Suprapubic skin (tissue), 4 donors: Measurements from ENCODE around the gene MROH2A. TPM values are rescaled to one million over a fixed set of nuclear protein-coding genes. Genes with fewer than 3 reads are reported as not detected.
A peak's percentile ranks its signal among the peaks of the same experiment; 100 is the strongest.

Experiments
- DNase-seq, 2 donors: peaks; one replicate each; pipeline ENCODE4 v3.0.0-alpha.2; 2019; ENCODE audit warnings: low spot score in 2 of 2
- H3K27ac ChIP-seq: fragments of 200-600 bp; sonication (generic); one replicate; pipeline ENCODE4 v1.5.1; 2019
- H3K27me3 ChIP-seq: fragments of 200-600 bp; sonication (generic); one replicate; pipeline ENCODE4 v1.5.1; 2019
- H3K36me3 ChIP-seq: fragments of 200-600 bp; sonication (generic); one replicate; pipeline ENCODE4 v1.5.1; 2019
- H3K4me1 ChIP-seq: fragments of 200-600 bp; sonication (generic); one replicate; pipeline ENCODE4 v1.5.1; 2019
- H3K4me3 ChIP-seq: fragments of 200-600 bp; sonication (generic); one replicate; pipeline ENCODE4 v1.5.1; 2019; ENCODE audit warnings: mild to moderate bottlenecking
- H3K9me3 ChIP-seq: fragments of 200-600 bp; sonication (generic); one replicate; pipeline ENCODE4 v1.5.1; 2019
- CTCF ChIP-seq, 2 donors: fragments of 200-600 bp in 1 of 2; fragments of 450-650 bp in 1 of 2; sonication (generic) in 1 of 2; IDR thresholded peaks; one replicate each; pipeline ENCODE4 v1.5.1; 2016 to 2019; ENCODE audit warnings: antibody characterized with exemption in 2 of 2, mild to moderate bottlenecking in 1 of 2, moderate library complexity in 1 of 2
- EP300 ChIP-seq: sonication (generic); formaldehyde crosslinking; IDR thresholded peaks from one replicate; pipeline ENCODE4 v1.6.1; 2017; ENCODE audit warnings: antibody characterized with exemption
- POLR2A ChIP-seq, 2 donors: fragments of 450-650 bp; IDR thresholded peaks; one replicate each; pipeline ENCODE4 v1.6.1; 2017; ENCODE audit warnings: antibody characterized with exemption in 2 of 2, mild to moderate bottlenecking in 2 of 2, moderate library complexity in 2 of 2
- POLR2AphosphoS5 ChIP-seq, 3 donors: sonication (generic); formaldehyde crosslinking; IDR thresholded peaks; one replicate each; pipeline ENCODE4 v1.6.1; 2017; ENCODE audit warnings: antibody characterized with exemption in 3 of 3
- WGBS: methylation state at CpG from one replicate; pipeline ENCODE4 v1.1.5; 2018; 5-methylcytosine and 5-hydroxymethylcytosine counted together
- total RNA-seq, 4 donors: library from RNA; depleted of rRNA; stranded (reverse); fragments of >200 nt; gene quantifications; one replicate each; pipeline ENCODE4 v1.1.0, GENCODE V29; 2016

The MROH2A gene
- total RNA-seq, 4 donors from 2014 or later = not detected

GRCh38 chr2:233856184-233856583 lies 78.1 kb downstream of the MROH2A start:
- Histone ChIP-seq H3K9me3 (no peaks in the 10 kb centered on the region), H3K36me3 (no peaks in the 10 kb centered on the region), H3K4me1 (peaks cover 12% of the 10 kb centered on the region), H3K27ac (no peak overlapping the region), H3K4me3 (no peak overlapping the region), H3K27me3 (no peaks in the 10 kb centered on the region)
- no peak for DNase-seq
- TF ChIP-seq CTCF (IDR thresholded peaks at IDR 0.05) (no peak), EP300 (no peak), POLR2A (IDR thresholded peaks at IDR 0.05) (no peak), POLR2AphosphoS5 (IDR thresholded peaks at IDR 0.05) (no peak)
- 79% methylated on average over 5 of the region's 5 CpGs for WGBS

- H3K9me3 ChIP-seq = no peaks in the 10 kb centered on the region
- 36% methylated on average over 9 of the region's 9 CpGs for WGBS
- H3K27me3 ChIP-seq = no peaks in the 10 kb centered on the region
- no peak for TF ChIP-seq POLR2A (IDR thresholded peaks at IDR 0.05)
- TF ChIP-seq CTCF (IDR thresholded peaks at IDR 0.05) = peak; percentile 22 to 61
- H3K4me3 ChIP-seq = no peak overlapping the region
- peaks cover 12% of the 10 kb centered on the region for H3K4me1 ChIP-seq
- H3K36me3 ChIP-seq = no peaks in the 10 kb centered on the region
- DNase-seq = no peak
- H3K27ac ChIP-seq = no peak overlapping the region
These were observed 79.5 kb downstream of the MROH2A start for GRCh38 chr2:233857511-233858141.

- H3K27me3 ChIP-seq = no peaks in the 10 kb centered on the region
- DNase-seq = no peak
- no peaks in the 10 kb centered on the region for H3K36me3 ChIP-seq
- H3K4me3 ChIP-seq = no peak overlapping the region
- 88% methylated on average over 4 of the region's 4 CpGs for WGBS
- TF ChIP-seq CTCF (IDR thresholded peaks at IDR 0.05) (no peak), POLR2AphosphoS5 (IDR thresholded peaks at IDR 0.05) (no peak), POLR2A (IDR thresholded peaks at IDR 0.05) (no peak), EP300 (no peak)
- no peak overlapping the region for H3K27ac ChIP-seq
- peaks cover 10% of the 10 kb centered on the region for H3K4me1 ChIP-seq
- no peaks in the 10 kb centered on the region for H3K9me3 ChIP-seq
These were observed 80.2 kb downstream of the MROH2A start for GRCh38 chr2:233858331-233858730.

- no peak for DNase-seq
- Histone ChIP-seq H3K36me3 (no peaks in the 10 kb centered on the region), H3K4me3 (no peak overlapping the region), H3K27me3 (no peaks in the 10 kb centered on the region), H3K4me1 (no peaks in the 10 kb centered on the region), H3K9me3 (no peaks in the 10 kb centered on the region), H3K27ac (no peak overlapping the region)
- WGBS = 89% methylated on average over 4 of the region's 4 CpGs
- no peak for TF ChIP-seq POLR2AphosphoS5 (IDR thresholded peaks at IDR 0.05)
- TF ChIP-seq CTCF (IDR thresholded peaks at IDR 0.05) = no peak
- TF ChIP-seq POLR2A (IDR thresholded peaks at IDR 0.05) = no peak
- TF ChIP-seq EP300 = no peak
These were observed 84.2 kb downstream of the MROH2A start for GRCh38 chr2:233862261-233862768.

- peaks cover 7% of the 10 kb centered on the region for H3K27me3 ChIP-seq
- H3K27ac ChIP-seq = no peak overlapping the region
These were observed 87.7 kb downstream of the MROH2A start for GRCh38 chr2:233865838-233866237.

More at GRCh38 chr2:233865838-233866237, 87.7 kb downstream of the MROH2A start:
- Histone ChIP-seq H3K4me3 (no peak overlapping the region), H3K9me3 (no peaks in the 10 kb centered on the region), H3K36me3 (no peaks in the 10 kb centered on the region), H3K4me1 (peaks cover 5% of the 10 kb centered on the region)
- no peak for DNase-seq
- TF ChIP-seq POLR2AphosphoS5 (IDR thresholded peaks at IDR 0.05) = no peak
- TF ChIP-seq EP300 = no peak
- no peak for TF ChIP-seq CTCF (IDR thresholded peaks at IDR 0.05)
- no peak for TF ChIP-seq POLR2A (IDR thresholded peaks at IDR 0.05)
- 96% methylated on average over 3 of the region's 3 CpGs for WGBS
